GM21381 (cell line): Measurements from ENCODE around the gene URI1.

Source experiments
- ATAC-seq: cut with Tn5 transposase; IDR thresholded peaks from one replicate; pipeline ENCODE4 v1.9.1; 2021; ENCODE audit warnings: mild to moderate bottlenecking, moderate library complexity; ENCODE audit not compliant: unreplicated experiment

The URI1 gene

GRCh38 chr19:29969891-29970290 lies 27.9 kb downstream of the URI1 start:
- no peak for ATAC-seq

- no peak for ATAC-seq
Observed at GRCh38 chr19:29971002-29971401, 29.0 kb downstream of the URI1 start.

- ATAC-seq = no peak
Observed at GRCh38 chr19:29971648-29972047, 29.6 kb downstream of the URI1 start.

- ATAC-seq = no peak
Observed at GRCh38 chr19:29974701-29975100, 32.7 kb downstream of the URI1 start.

- no peak for ATAC-seq
Observed at GRCh38 chr19:29976151-29976943, 34.3 kb downstream of the URI1 start.

- no peak for ATAC-seq
Observed at GRCh38 chr19:29978080-29978479, 36.0 kb downstream of the URI1 start.

GRCh38 chr19:29983568-29983967 lies 41.5 kb downstream of the URI1 start:
- ATAC-seq = no peak

GRCh38 chr19:29985196-29985595 lies 43.2 kb downstream of the URI1 start:
- ATAC-seq = no peak

GRCh38 chr19:29988351-29988750 lies 46.3 kb downstream of the URI1 start:
- no peak for ATAC-seq

- ATAC-seq = no peak
Observed at GRCh38 chr19:29992233-29992867, 50.3 kb downstream of the URI1 start.

- no peak for ATAC-seq
Observed at GRCh38 chr19:29999490-29999889, 57.5 kb downstream of the URI1 start.

- no peak for ATAC-seq
Observed at GRCh38 chr19:30000862-30001261, 58.8 kb downstream of the URI1 start.

- no peak for ATAC-seq
Observed at GRCh38 chr19:30001301-30001700, 59.3 kb downstream of the URI1 start.

GRCh38 chr19:30001791-30002190 lies 59.8 kb downstream of the URI1 start:
- ATAC-seq = no peak

- no peak for ATAC-seq
Observed at GRCh38 chr19:30003866-30004265, 61.8 kb downstream of the URI1 start.

GRCh38 chr19:30004403-30004802 lies 62.4 kb downstream of the URI1 start:
- no peak for ATAC-seq

- ATAC-seq = no peak
Observed at GRCh38 chr19:30006207-30006606, 64.2 kb downstream of the URI1 start.

GRCh38 chr19:30008169-30008568 lies 66.1 kb downstream of the URI1 start:
- ATAC-seq = no peak

- ATAC-seq = no peak
Observed at GRCh38 chr19:30009013-30009412, 67.0 kb downstream of the URI1 start.

GRCh38 chr19:30011051-30011578 lies 69.1 kb downstream of the URI1 start:
- ATAC-seq = no peak

GRCh38 chr19:30014770-30015169 lies 72.7 kb downstream of the URI1 start:
- ATAC-seq = no peak

GRCh38 chr19:30017172-30017571 lies 75.1 kb downstream of the URI1 start:
- no peak for ATAC-seq
